ENCODE data around the gene MAMDC2. TPM values are rescaled to one million over a fixed set of nuclear protein-coding genes. Genes with fewer than 3 reads are reported as not detected.

Gene MAMDC2
- total RNA-seq, 4 donors from 2014 or later = 4.1 to 17.3 (median 9.3) TPM

- peak; percentile 93 to 94 for DNase-seq (ENCODE audit: low spot score in 2 of 2)
Observed at GRCh38 chr9:70049672-70050271, 6.1 kb downstream of the MAMDC2 start.

GRCh38 chr9:70052768-70053167 is 9.1 kb downstream of the MAMDC2 start:
- Histone ChIP-seq H3K4me3 (no peak overlapping the region), H3K9me3 (no peaks in the 10 kb centered on the region), H3K27me3 (no peaks in the 10 kb centered on the region), H3K27ac (no peak overlapping the region), H3K4me1 (peaks cover 74% of the 10 kb centered on the region), H3K36me3 (no peaks in the 10 kb centered on the region)
- 100% methylated on average over 1 of the region's 1 CpG for WGBS
- no peak for DNase-seq (ENCODE audit: low spot score in 2 of 2)
- TF ChIP-seq POLR2A (IDR thresholded peaks at IDR 0.05) (no peak), CTCF (IDR thresholded peaks at IDR 0.05) (no peak), EP300 (IDR thresholded peaks at IDR 0.05) (no peak), POLR2AphosphoS5 (IDR thresholded peaks at IDR 0.05) (no peak)

More at GRCh38 chr9:70049672-70050271, 6.1 kb downstream of the MAMDC2 start:
- Histone ChIP-seq H3K27me3 (no peaks in the 10 kb centered on the region), H3K4me3 (no peak overlapping the region), H3K4me1 (peaks cover 82% of the 10 kb centered on the region), H3K36me3 (no peaks in the 10 kb centered on the region), H3K9me3 (no peaks in the 10 kb centered on the region), H3K27ac (peak overlapping the region; percentile 80)
- TF ChIP-seq POLR2A (IDR thresholded peaks at IDR 0.05) (no peak), POLR2AphosphoS5 (IDR thresholded peaks at IDR 0.05) (peak in 1 of 3 donors; percentile 37)
- 79% methylated on average over 3 of the region's 6 CpGs for WGBS

GRCh38 chr9:70053864-70054263 is 10.2 kb downstream of the MAMDC2 start:
- no peak for DNase-seq (ENCODE audit: low spot score in 2 of 2)
- Histone ChIP-seq H3K27me3 (no peaks in the 10 kb centered on the region), H3K4me1 (peaks cover 67% of the 10 kb centered on the region), H3K4me3 (no peak overlapping the region), H3K9me3 (no peaks in the 10 kb centered on the region), H3K36me3 (no peaks in the 10 kb centered on the region), H3K27ac (peak overlapping the region; percentile 53)
- 23% methylated on average over 2 of the region's 2 CpGs for WGBS
- TF ChIP-seq POLR2AphosphoS5 (IDR thresholded peaks at IDR 0.05) (no peak), EP300 (IDR thresholded peaks at IDR 0.05) (no peak), CTCF (IDR thresholded peaks at IDR 0.05) (no peak), POLR2A (IDR thresholded peaks at IDR 0.05) (no peak)

- H3K36me3 ChIP-seq = no peaks in the 10 kb centered on the region
- H3K27me3 ChIP-seq = no peaks in the 10 kb centered on the region
- TF ChIP-seq EP300 (IDR thresholded peaks at IDR 0.05) (no peak), POLR2AphosphoS5 (IDR thresholded peaks at IDR 0.05) (no peak), POLR2A (IDR thresholded peaks at IDR 0.05) (no peak), CTCF (IDR thresholded peaks at IDR 0.05) (no peak)
- H3K9me3 ChIP-seq = no peaks in the 10 kb centered on the region
- H3K4me3 ChIP-seq = no peak overlapping the region
- H3K27ac ChIP-seq = peak overlapping the region; percentile 36
- peaks cover 66% of the 10 kb centered on the region for H3K4me1 ChIP-seq
- DNase-seq (ENCODE audit: low spot score in 2 of 2) = no peak
- WGBS = 74% methylated on average over 3 of the region's 3 CpGs
Observed at GRCh38 chr9:70054521-70054920, 10.9 kb downstream of the MAMDC2 start.

- peak overlapping the region; percentile 36 for H3K27ac ChIP-seq
- no peak for DNase-seq (ENCODE audit: low spot score in 2 of 2)
- no peaks in the 10 kb centered on the region for H3K36me3 ChIP-seq
- WGBS = 67% methylated on average over 3 of the region's 3 CpGs
- H3K4me3 ChIP-seq = no peak overlapping the region
- TF ChIP-seq POLR2A (IDR thresholded peaks at IDR 0.05) (no peak), POLR2AphosphoS5 (IDR thresholded peaks at IDR 0.05) (no peak), CTCF (IDR thresholded peaks at IDR 0.05) (no peak), EP300 (IDR thresholded peaks at IDR 0.05) (no peak)
- H3K9me3 ChIP-seq = no peaks in the 10 kb centered on the region
- H3K27me3 ChIP-seq = no peaks in the 10 kb centered on the region
- H3K4me1 ChIP-seq = peaks cover 55% of the 10 kb centered on the region
Observed at GRCh38 chr9:70055406-70056210, 12.0 kb downstream of the MAMDC2 start.
